ENCODE data around the gene SYCN. TPM values are rescaled to one million over a fixed set of nuclear protein-coding genes. Genes with fewer than 3 reads are reported as not detected.

Gene SYCN
- total and polyA plus RNA-seq, 4 donors, result 0.18 TPM; not detected in 3

- DNase-seq (no peak), ATAC-seq (ENCODE audit: insufficient read depth, low FRiP score) (no peak)
- WGBS, 2 donors, result 41 to 46% methylated on average over 3 of the region's 3 CpGs
- TF ChIP-seq CTCF (IDR thresholded peaks at IDR 0.05; ENCODE audit: control extremely low read depth, extremely low read depth), result no peak
- Histone ChIP-seq H3K4me3 (no peak overlapping the region), H3K9me3 (ENCODE audit: control insufficient read depth in 4 of 4, insufficient read depth in 3 of 4, low read length in 3 of 4) (peaks cover 0 to 5% (median 0%) of the 10 kb centered on the region in 4 donors), H3K9ac (ENCODE audit: insufficient read depth in 1 of 2, low read length in 2 of 2) (no peak overlapping the region), H3K27me3 (ENCODE audit: control insufficient read depth in 3 of 3, insufficient read depth in 3 of 3, low read length in 2 of 3) (peaks cover 0 to 39% (median 22%) of the 10 kb centered on the region in 3 donors), H3K27ac (ENCODE audit: low read depth in 1 of 2, low read length in 1 of 2) (no peak overlapping the region), H3K4me1 (ENCODE audit: control insufficient read depth in 5 of 5, insufficient read depth in 5 of 5, low read length in 5 of 5) (peaks cover 0 to 9% (median 0%) of the 10 kb centered on the region in 5 donors), H3K36me3 (ENCODE audit: control insufficient read depth in 4 of 4, insufficient read depth in 4 of 4, low read length in 4 of 4) (no peaks in the 10 kb centered on the region)
Observed at GRCh38 chr19:39251846-39252245, 47.8 kb upstream of the SYCN start.

- WGBS, 2 donors, result 73 to 76% methylated on average over 5 of the region's 5 CpGs
- H3K4me3 ChIP-seq, result no peak overlapping the region
- H3K36me3 ChIP-seq (ENCODE audit: control insufficient read depth in 4 of 4, insufficient read depth in 4 of 4, low read length in 4 of 4), result no peaks in the 10 kb centered on the region
- H3K27me3 ChIP-seq (ENCODE audit: control insufficient read depth in 3 of 3, insufficient read depth in 3 of 3, low read length in 2 of 3), result peaks cover 0 to 41% (median 22%) of the 10 kb centered on the region in 3 donors
- peaks cover 0 to 9% (median 0%) of the 10 kb centered on the region in 5 donors for H3K4me1 ChIP-seq (ENCODE audit: control insufficient read depth in 5 of 5, insufficient read depth in 5 of 5, low read length in 5 of 5)
- no peak overlapping the region for H3K27ac ChIP-seq (ENCODE audit: low read depth in 1 of 2, low read length in 1 of 2)
- DNase-seq (no peak), ATAC-seq (ENCODE audit: insufficient read depth, low FRiP score) (no peak)
- H3K9ac ChIP-seq (ENCODE audit: insufficient read depth in 1 of 2, low read length in 2 of 2), result no peak overlapping the region
- peaks cover 0 to 5% (median 0%) of the 10 kb centered on the region in 4 donors for H3K9me3 ChIP-seq (ENCODE audit: control insufficient read depth in 4 of 4, insufficient read depth in 3 of 4, low read length in 3 of 4)
- no peak for TF ChIP-seq CTCF (IDR thresholded peaks at IDR 0.05; ENCODE audit: control extremely low read depth, extremely low read depth)
Observed at GRCh38 chr19:39251081-39251480, 47.0 kb upstream of the SYCN start.

- WGBS, 2 donors, result 52 to 63% methylated on average over 13 of the region's 13 CpGs
- no peak for DNase-seq
- TF ChIP-seq CTCF (IDR thresholded peaks at IDR 0.05; ENCODE audit: control extremely low read depth, extremely low read depth), result no peak
Observed at GRCh38 chr19:39248806-39249205, 44.7 kb upstream of the SYCN start, which contains the start of gene IFNL4. IFNL4 (minus strand) TSS chr19:39248856.

More at GRCh38 chr19:39248806-39249205, 44.7 kb upstream of the SYCN start, which contains the start of gene IFNL4:
- H3K4me3 ChIP-seq, result no peak within 1 kb of the TSS
- H3K36me3 ChIP-seq (ENCODE audit: control insufficient read depth in 4 of 4, insufficient read depth in 4 of 4, low read length in 4 of 4), result no peaks in the 10 kb centered on the region
- H3K9me3 ChIP-seq (ENCODE audit: control insufficient read depth in 4 of 4, insufficient read depth in 3 of 4, low read length in 3 of 4), result peaks cover 0 to 3% (median 0%) of the 10 kb centered on the region in 4 donors
- H3K27me3 ChIP-seq (ENCODE audit: control insufficient read depth in 3 of 3, insufficient read depth in 3 of 3, low read length in 2 of 3), result peaks cover 0 to 41% (median 22%) of the 10 kb centered on the region in 3 donors
- H3K9ac ChIP-seq (ENCODE audit: insufficient read depth in 1 of 2, low read length in 2 of 2), result no peak within 1 kb of the TSS
- ATAC-seq (ENCODE audit: insufficient read depth, low FRiP score), result no peak
- peaks cover 0 to 9% (median 0%) of the 10 kb centered on the region in 5 donors for H3K4me1 ChIP-seq (ENCODE audit: control insufficient read depth in 5 of 5, insufficient read depth in 5 of 5, low read length in 5 of 5)
- H3K27ac ChIP-seq (ENCODE audit: low read depth in 1 of 2, low read length in 1 of 2), result no peak within 1 kb of the TSS

Data from lung (tissue), 12 donors.